Endothelial cell of umbilical vein (primary cell): Measurements from ENCODE around the gene FAM180A. TPM values are rescaled to one million over a fixed set of nuclear protein-coding genes. Genes with fewer than 3 reads are reported as not detected.

Source experiments
- BruUV-seq: library from RNA; stranded (reverse); fragments of 400-500 nt; replicated peaks from 2 replicates; lab custom pipeline; 2021; lab: Mats Ljungman, UMichigan
- CTCF ChIA-PET: fragments of 300-600, 350-600 bp; sonication (Branson Sonifier 250); formaldehyde crosslinking; loops from one replicate; lab custom pipeline; 2021; ENCODE audit warnings: antibody characterized with exemption, inconsistent platforms; lab: Charles Lee
- POLR2A ChIA-PET: fragments of 300-600, 350-600 bp; sonication (Branson Sonifier 250); formaldehyde crosslinking; loops from one replicate; lab custom pipeline; 2021; ENCODE audit warnings: antibody characterized with exemption, inconsistent platforms; lab: Charles Lee
- DNase-seq: peaks from one replicate; pipeline ENCODE4 v3.0.0-alpha.2; 2011; ENCODE audit warnings: low read depth, low spot score
- FAIRE-seq: peaks from 2 replicates; lab custom pipeline; 2011; peaks lifted over from hg19 to GRCh38; lab: Jason Lieb, UNC
- H2AFZ ChIP-seq: 2 replicates; pipeline ENCODE4 v1.6.0; 2012; ENCODE audit warnings: low read depth, low read length, control low read depth, inconsistent platforms
- H3K27ac ChIP-seq: 2 replicates; pipeline ENCODE4 v1.5.1; 2011; ENCODE audit warnings: low read depth, mild to moderate bottlenecking, control low read depth, low read length, moderate library complexity; ENCODE audit not compliant: insufficient read depth
- H3K27me3 ChIP-seq, 2 experiments: 2 replicates each; pipeline versions ENCODE4 v1.6.0 to v1.6.1; 2011; ENCODE audit warnings: low read length in 2 of 2, mixed read lengths in 1 of 2; ENCODE audit not compliant: control insufficient read depth in 2 of 2, insufficient read depth in 2 of 2
- H3K36me3 ChIP-seq, 2 experiments: 2 replicates in 1 of 2; 3 replicates in 1 of 2; pipeline ENCODE4 v1.5.1; 2011; ENCODE audit warnings: low read length in 2 of 2, mild to moderate bottlenecking in 1 of 2, moderate library complexity in 1 of 2; ENCODE audit not compliant: control insufficient read depth in 2 of 2, insufficient read depth in 2 of 2; ENCODE audit errors: extremely low read depth in 1 of 2
- H3K4me1 ChIP-seq: 3 replicates; pipeline ENCODE4 v1.5.1; 2011; ENCODE audit warnings: mild to moderate bottlenecking, low read length; ENCODE audit not compliant: control insufficient read depth, insufficient read depth; ENCODE audit errors: extremely low read depth
- H3K4me2 ChIP-seq: 2 replicates; pipeline ENCODE4 v1.6.1; 2011; ENCODE audit warnings: low read length, control low read depth, mixed read lengths; ENCODE audit not compliant: insufficient read depth
- H3K4me3 ChIP-seq, 3 experiments: fragments of 200-600 bp in 1 of 3; sonication (generic), shearing (Covaris generic) in 1 of 3; replicated peaks in 1 of 3; 2 replicates each; pipeline ENCODE4 v1.5.1; 2011 to 2016; ENCODE audit warnings: control low read depth in 3 of 3, low read length in 3 of 3, mild to moderate bottlenecking in 2 of 3, inconsistent platforms in 1 of 3, low read depth in 1 of 3, moderate library complexity in 1 of 3; ENCODE audit not compliant: insufficient read depth in 1 of 3
- H3K79me2 ChIP-seq: 2 replicates; pipeline ENCODE4 v1.6.0; 2012; ENCODE audit warnings: low read length, inconsistent platforms; ENCODE audit not compliant: control insufficient read depth, insufficient read depth
- H3K9ac ChIP-seq: replicated peaks from 2 replicates; pipeline ENCODE3; 2011; ENCODE audit warnings: low read length, control low read depth; ENCODE audit not compliant: insufficient read depth; ENCODE audit errors: extremely low read depth
- H3K9me1 ChIP-seq: replicated peaks from 3 replicates; pipeline ENCODE4 v1.6.0; 2011; ENCODE audit warnings: mild to moderate bottlenecking, low read length; ENCODE audit not compliant: control insufficient read depth, insufficient read depth; ENCODE audit errors: extremely low read depth
- H3K9me3 ChIP-seq: replicated peaks from 2 replicates; pipeline ENCODE4 v1.5.1; 2012; ENCODE audit warnings: low read length, inconsistent platforms; ENCODE audit not compliant: control insufficient read depth, insufficient read depth
- H4K20me1 ChIP-seq: replicated peaks from 2 replicates; pipeline ENCODE3; 2011; ENCODE audit warnings: mild to moderate bottlenecking, low read length; ENCODE audit not compliant: control insufficient read depth, insufficient read depth; ENCODE audit errors: extremely low read depth
- CTCF ChIP-seq, 2 donors: IDR thresholded peaks; 1 replicate in 1 of 2; 2 replicates in 1 of 2; pipeline ENCODE4 v1.5.1; 2011; ENCODE audit warnings: low read length in 2 of 2, mild to moderate bottlenecking in 2 of 2, moderate library complexity in 2 of 2, control low read depth in 1 of 2, inconsistent platforms in 1 of 2, low read depth in 1 of 2; ENCODE audit not compliant: insufficient read depth in 1 of 2; ENCODE audit errors: extremely low read depth in 1 of 2
- EZH2 ChIP-seq: IDR thresholded peaks from 2 replicates; pipeline ENCODE4 v1.6.1; 2012; ENCODE audit warnings: borderline replicate concordance, low read depth, mild to moderate bottlenecking, moderate library complexity, low read length, inconsistent platforms; ENCODE audit not compliant: severe bottlenecking
- FOS ChIP-seq: IDR thresholded peaks from 2 replicates; pipeline ENCODE4 v1.6.1; 2011; ENCODE audit warnings: mild to moderate bottlenecking, low read length, moderate library complexity, borderline replicate concordance; ENCODE audit not compliant: insufficient read depth
- GATA2 ChIP-seq: IDR thresholded peaks from 2 replicates; pipeline ENCODE4 v1.7.0; 2011; ENCODE audit warnings: low read depth, mild to moderate bottlenecking, moderate library complexity, mixed read lengths, low read length; ENCODE audit not compliant: insufficient read length, insufficient read depth
- JUN ChIP-seq: IDR thresholded peaks from 2 replicates; pipeline ENCODE4 v1.6.1; 2011; ENCODE audit warnings: borderline replicate concordance, low read depth; ENCODE audit not compliant: insufficient read length, insufficient read depth
- MYC ChIP-seq: IDR thresholded peaks from one replicate; pipeline ENCODE4 v1.6.1; 2011; ENCODE audit warnings: mild to moderate bottlenecking, low read depth, low read length
- POLR2A ChIP-seq: IDR thresholded peaks from 2 replicates; pipeline ENCODE4 v1.6.1; 2012; ENCODE audit warnings: low read depth, mild to moderate bottlenecking, control low read depth, low read length
- POLR2AphosphoS5 ChIP-seq: IDR thresholded peaks from 2 replicates; pipeline ENCODE4 v1.6.1; 2012; ENCODE audit warnings: low read depth, mild to moderate bottlenecking, control low read depth, low read length, moderate library complexity; ENCODE audit not compliant: insufficient read depth
- dilution Hi-C: fragments of 300-500 bp; cut with MboI; formaldehyde crosslinking; loops from one replicate; pipeline ENCODE4 v1.15.0; 2019; ENCODE audit warnings: low sequenced_read_pairs; ENCODE audit not compliant: extremely low pct_ligation_motif_present
- intact Hi-C: fragments of 100-400 bp; cut with micrococcal nuclease; formaldehyde crosslinking; loops from one replicate; pipeline ENCODE4 v1.10.0; 2022
- polyA plus RNA-seq, 4 experiments: library from polyadenylated mRNA; depleted of rRNA in 3 of 4; stranded (reverse) in 3 of 4; unstranded in 1 of 4; fragments of >200 nt; gene quantifications; 2 replicates each; pipeline versions ENCODE4 v1.2.1 to v1.2.3, GENCODE V29; 2011 to 2012; ENCODE audit warnings: missing spikeins in 1 of 4
- total RNA-seq: library from RNA; stranded (reverse); gene quantifications from 2 replicates; pipeline ENCODE4 v1.2.3, GENCODE V29; 2021
- TF ChIP-seq, protein P1 (sequence below): IDR thresholded peaks from 2 replicates; pipeline ENCODE4 v1.6.1; 2011; ENCODE audit not compliant: insufficient read depth, insufficient read length

The FAM180A gene
- total and polyA plus RNA-seq, 2 donors (not counting 3 experiments of a cell fraction or from before 2014, with no cell fraction given) = not detected

GRCh38 chr7:135768467-135768866, 19.9 kb upstream of the FAM180A start:
- H3K36me3 ChIP-seq = no peaks in the 10 kb centered on the region
- TF ChIP-seq, protein P1, sequence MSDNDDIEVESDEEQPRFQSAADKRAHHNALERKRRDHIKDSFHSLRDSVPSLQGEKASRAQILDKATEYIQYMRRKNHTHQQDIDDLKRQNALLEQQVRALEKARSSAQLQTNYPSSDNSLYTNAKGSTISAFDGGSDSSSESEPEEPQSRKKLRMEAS = no peak
- TF ChIP-seq MYC (no peak), POLR2AphosphoS5 (no peak), GATA2 (no peak), POLR2A (no peak), JUN (no peak), EZH2 (no peak), FOS (no peak), CTCF (IDR thresholded peaks at IDR 0.05; ENCODE audit: extremely low read depth in 1 of 2, insufficient read depth in 1 of 2, low read depth in 1 of 2, low read length in 2 of 2) (no peak)
- no peaks in the 10 kb centered on the region for H3K4me1 ChIP-seq
- no TSS peak for BruUV-seq
- H3K4me2 ChIP-seq = no peak overlapping the region
- H3K9me3 ChIP-seq = no peaks in the 10 kb centered on the region
- dilution Hi-C loops = no loop called here
- FAIRE-seq = no peak
- no peak overlapping the region for H2AFZ ChIP-seq
- H3K4me3 ChIP-seq = no peak overlapping the region
- H3K79me2 ChIP-seq = no peaks in the 10 kb centered on the region
- ChIA-PET POLR2A (no interaction called here), CTCF (no interaction called here)
- H3K9ac ChIP-seq = no peak overlapping the region
- peaks cover 0 to 3% of the 10 kb centered on the region in 2 experiments for H3K27me3 ChIP-seq
- H3K9me1 ChIP-seq = no peaks in the 10 kb centered on the region
- no peaks in the 10 kb centered on the region for H4K20me1 ChIP-seq
- intact Hi-C loops = no loop called here
- DNase-seq = no peak
- no peak overlapping the region for H3K27ac ChIP-seq
